HG03135 (cell line): ENCODE data around the gene MRPS2.
"Not testable (repeated sequence)": the region's sequence is repeated elsewhere in the genome, so short reads cannot be mapped to it uniquely, and the experiment has no call there.

Experiments
- ATAC-seq: cut with Tn5 transposase; IDR thresholded peaks from one replicate; pipeline ENCODE4 v1.9.1; 2021; ENCODE audit warnings: mild to moderate bottlenecking, moderate library complexity; ENCODE audit not compliant: unreplicated experiment

MRPS2 gene

DNA sequence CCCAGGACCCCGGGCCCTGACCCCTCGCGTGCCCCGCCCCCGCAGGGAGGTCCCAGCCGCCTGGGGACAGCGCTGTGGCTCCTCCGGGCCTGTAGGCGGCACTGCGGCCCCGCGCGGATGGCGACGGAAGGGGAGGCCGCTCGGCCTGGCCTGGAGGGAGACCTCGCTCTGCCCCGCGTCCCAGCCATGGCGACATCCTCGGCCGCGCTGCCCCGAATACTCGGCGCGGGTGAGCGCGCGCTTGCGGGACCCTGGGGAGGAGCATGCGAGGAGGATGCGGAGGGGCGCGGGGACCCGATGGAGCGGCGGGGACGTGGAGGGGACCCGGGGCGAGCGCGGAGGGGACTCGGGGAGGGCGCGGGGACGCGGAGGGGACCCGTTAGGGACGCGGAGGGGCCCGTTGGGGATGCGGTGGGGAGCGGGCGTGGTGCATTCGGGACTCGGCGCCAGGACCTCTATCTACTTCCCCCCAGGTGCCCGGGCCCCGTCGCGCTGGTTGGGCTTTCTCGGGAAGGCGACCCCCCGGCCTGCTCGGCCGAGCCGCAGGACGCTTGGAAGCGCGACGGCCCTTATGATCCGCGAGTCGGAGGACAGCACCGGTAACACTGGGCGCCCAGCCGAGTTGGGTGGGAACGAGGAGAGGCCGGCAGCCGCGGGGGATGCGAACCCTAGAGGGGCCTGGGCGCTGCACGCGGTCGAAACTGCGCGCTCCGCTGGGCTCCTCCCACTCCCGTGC lies at the start of gene MRPS2:
Gene MRPS2, plus strand, starts transcription at position 158 of the 736 bp plus-strand sequence. Its CDS starts 29 bp downstream, at position 187.
- peak; percentile 80 for ATAC-seq

GRCh38 chr9:135450956-135451355 lies 49.5 kb upstream of the MRPS2 start:
- no peak for ATAC-seq

GRCh38 chr9:135451909-135452308 lies 48.6 kb upstream of the MRPS2 start:
- not testable (repeated sequence) for ATAC-seq

GRCh38 chr9:135454737-135455136 lies 45.7 kb upstream of the MRPS2 start:
- ATAC-seq: no peak

GRCh38 chr9:135455401-135456030 lies 45.0 kb upstream of the MRPS2 start:
- ATAC-seq: no peak

- ATAC-seq: no peak
Observed at GRCh38 chr9:135456436-135457104, 43.9 kb upstream of the MRPS2 start.

GRCh38 chr9:135458478-135458877 lies 42.0 kb upstream of the MRPS2 start:
- ATAC-seq: not testable (repeated sequence)

DNA sequence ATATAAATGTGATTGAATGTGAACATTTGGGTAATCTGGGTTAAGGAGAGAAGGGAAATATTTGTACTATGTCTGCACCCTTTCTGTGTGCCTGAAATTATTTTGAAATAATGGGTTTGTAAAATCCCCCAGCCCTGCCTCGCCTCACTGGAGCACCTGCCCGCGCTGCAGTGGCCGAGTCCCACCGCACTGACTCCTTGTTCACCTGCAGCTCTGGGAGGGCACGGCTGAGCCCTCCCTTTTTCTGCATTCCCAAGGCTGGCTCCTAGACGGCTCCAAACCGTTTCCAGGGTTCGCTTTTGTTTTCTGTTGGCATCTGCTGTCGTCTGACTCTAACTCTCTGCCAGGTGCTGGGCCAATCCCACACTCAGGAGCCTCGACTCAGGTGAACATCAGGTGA lies 38.5 kb upstream of the MRPS2 start:
- ATAC-seq: no peak

DNA sequence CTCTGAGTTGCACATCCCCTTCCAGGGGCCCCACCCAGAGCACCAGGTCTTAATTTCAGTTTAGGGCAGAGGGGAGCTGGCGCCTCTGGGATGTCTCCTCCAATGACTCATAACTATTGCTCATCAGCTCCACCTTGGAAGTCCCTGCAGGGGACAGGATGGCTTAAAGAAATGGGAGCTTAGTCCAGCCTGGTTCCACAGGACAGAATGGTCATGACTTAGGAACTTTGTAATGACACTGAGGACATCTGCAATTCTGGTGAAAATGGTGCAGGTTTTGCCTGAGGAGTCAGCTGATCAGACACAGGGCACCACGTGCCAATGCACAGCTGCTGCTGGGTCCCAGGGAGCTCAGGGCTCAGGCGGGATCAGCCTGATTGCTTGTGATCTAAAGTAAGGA lies 37.3 kb upstream of the MRPS2 start:
- ATAC-seq: no peak

GRCh38 chr9:135464181-135464580 lies 36.3 kb upstream of the MRPS2 start:
- ATAC-seq: no peak

- no peak for ATAC-seq
Observed at GRCh38 chr9:135468854-135469521, 31.5 kb upstream of the MRPS2 start.

GRCh38 chr9:135471791-135472640 lies 28.5 kb upstream of the MRPS2 start:
- no peak for ATAC-seq

- no peak for ATAC-seq
Observed at GRCh38 chr9:135473972-135474543, 26.4 kb upstream of the MRPS2 start.

GRCh38 chr9:135474915-135475314 lies 25.6 kb upstream of the MRPS2 start:
- no peak for ATAC-seq

DNA sequence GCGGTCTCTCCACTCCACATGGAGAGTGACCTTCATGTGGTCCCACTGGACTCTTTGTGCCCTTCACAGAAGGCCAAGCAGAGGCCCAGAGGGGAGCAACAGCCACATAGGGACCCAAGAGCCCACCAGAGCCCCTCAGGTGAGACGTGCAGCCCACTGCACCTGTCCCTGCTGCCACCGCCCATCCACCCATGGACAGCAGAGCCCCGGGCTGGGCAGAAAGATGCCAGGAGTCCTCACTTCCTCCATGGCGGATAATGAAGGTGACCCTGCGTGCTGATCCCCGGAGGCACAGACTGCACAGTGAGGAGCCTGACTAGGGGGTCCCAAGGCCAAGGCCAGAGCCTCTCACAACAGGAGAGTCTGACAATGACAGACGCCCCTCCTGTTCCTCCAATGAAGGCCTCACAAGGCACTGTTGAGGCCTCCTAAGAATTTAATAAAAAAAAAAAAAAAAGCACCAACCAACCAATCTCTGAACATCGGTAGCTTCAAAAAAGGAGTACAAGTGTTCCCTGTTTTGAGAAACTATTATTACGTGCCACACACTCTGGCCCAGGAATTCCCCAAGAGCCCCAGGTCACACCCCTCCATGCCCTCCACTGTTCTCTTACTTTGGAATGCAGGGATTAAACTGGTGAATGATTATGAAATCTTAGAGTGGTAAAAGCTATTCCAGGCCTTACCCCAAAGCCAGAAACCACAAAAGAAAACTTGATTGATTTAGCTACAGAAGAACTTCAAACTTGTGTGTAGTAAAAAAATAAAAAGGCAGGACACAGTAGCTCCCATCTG lies 23.7 kb upstream of the MRPS2 start:
- ATAC-seq: no peak

GRCh38 chr9:135478191-135478590 lies 22.3 kb upstream of the MRPS2 start:
- no peak for ATAC-seq

- ATAC-seq: no peak
Observed at GRCh38 chr9:135478829-135479468, 21.5 kb upstream of the MRPS2 start.

GRCh38 chr9:135479469-135480052 lies 20.9 kb upstream of the MRPS2 start, which contains the start of gene PPP1R26:
PPP1R26 (plus strand) TSS chr9:135479782; CDS start chr9:135484511, 4,729 bp downstream.
- ATAC-seq: no peak
